Endothelial cell of umbilical vein (primary cell): ENCODE measurements around the gene CCDC167. TPM values are rescaled to one million over a fixed set of nuclear protein-coding genes. Genes with fewer than 3 reads are reported as not detected.

ENCODE experiments used
- BruUV-seq: library from RNA; stranded (reverse); fragments of 400-500 nt; replicated peaks from 2 replicates; lab custom pipeline; 2021; lab: Mats Ljungman, UMichigan
- CTCF ChIA-PET: fragments of 300-600, 350-600 bp; sonication (Branson Sonifier 250); formaldehyde crosslinking; loops from one replicate; lab custom pipeline; 2021; ENCODE audit warnings: antibody characterized with exemption, inconsistent platforms; lab: Charles Lee
- POLR2A ChIA-PET: fragments of 300-600, 350-600 bp; sonication (Branson Sonifier 250); formaldehyde crosslinking; loops from one replicate; lab custom pipeline; 2021; ENCODE audit warnings: antibody characterized with exemption, inconsistent platforms; lab: Charles Lee
- DNase-seq: peaks from one replicate; pipeline ENCODE4 v3.0.0-alpha.2; 2011; ENCODE audit warnings: low read depth, low spot score
- FAIRE-seq: peaks from 2 replicates; lab custom pipeline; 2011; peaks lifted over from hg19 to GRCh38; lab: Jason Lieb, UNC
- H2AFZ ChIP-seq: 2 replicates; pipeline ENCODE4 v1.6.0; 2012; ENCODE audit warnings: low read depth, low read length, control low read depth, inconsistent platforms
- H3K27ac ChIP-seq: 2 replicates; pipeline ENCODE4 v1.5.1; 2011; ENCODE audit warnings: low read depth, mild to moderate bottlenecking, control low read depth, low read length, moderate library complexity; ENCODE audit not compliant: insufficient read depth
- H3K27me3 ChIP-seq, 2 experiments: 2 replicates each; pipeline versions ENCODE4 v1.6.0 to v1.6.1; 2011; ENCODE audit warnings: low read length in 2 of 2, mixed read lengths in 1 of 2; ENCODE audit not compliant: control insufficient read depth in 2 of 2, insufficient read depth in 2 of 2
- H3K36me3 ChIP-seq, 2 experiments: 2 replicates in 1 of 2; 3 replicates in 1 of 2; pipeline ENCODE4 v1.5.1; 2011; ENCODE audit warnings: low read length in 2 of 2, mild to moderate bottlenecking in 1 of 2, moderate library complexity in 1 of 2; ENCODE audit not compliant: control insufficient read depth in 2 of 2, insufficient read depth in 2 of 2; ENCODE audit errors: extremely low read depth in 1 of 2
- H3K4me1 ChIP-seq: 3 replicates; pipeline ENCODE4 v1.5.1; 2011; ENCODE audit warnings: mild to moderate bottlenecking, low read length; ENCODE audit not compliant: control insufficient read depth, insufficient read depth; ENCODE audit errors: extremely low read depth
- H3K4me2 ChIP-seq: 2 replicates; pipeline ENCODE4 v1.6.1; 2011; ENCODE audit warnings: low read length, control low read depth, mixed read lengths; ENCODE audit not compliant: insufficient read depth
- H3K4me3 ChIP-seq, 3 experiments: fragments of 200-600 bp in 1 of 3; sonication (generic), shearing (Covaris generic) in 1 of 3; replicated peaks in 1 of 3; 2 replicates each; pipeline ENCODE4 v1.5.1; 2011 to 2016; ENCODE audit warnings: control low read depth in 3 of 3, low read length in 3 of 3, mild to moderate bottlenecking in 2 of 3, inconsistent platforms in 1 of 3, low read depth in 1 of 3, moderate library complexity in 1 of 3; ENCODE audit not compliant: insufficient read depth in 1 of 3
- H3K79me2 ChIP-seq: 2 replicates; pipeline ENCODE4 v1.6.0; 2012; ENCODE audit warnings: low read length, inconsistent platforms; ENCODE audit not compliant: control insufficient read depth, insufficient read depth
- H3K9ac ChIP-seq: replicated peaks from 2 replicates; pipeline ENCODE3; 2011; ENCODE audit warnings: low read length, control low read depth; ENCODE audit not compliant: insufficient read depth; ENCODE audit errors: extremely low read depth
- H3K9me1 ChIP-seq: replicated peaks from 3 replicates; pipeline ENCODE4 v1.6.0; 2011; ENCODE audit warnings: mild to moderate bottlenecking, low read length; ENCODE audit not compliant: control insufficient read depth, insufficient read depth; ENCODE audit errors: extremely low read depth
- H3K9me3 ChIP-seq: replicated peaks from 2 replicates; pipeline ENCODE4 v1.5.1; 2012; ENCODE audit warnings: low read length, inconsistent platforms; ENCODE audit not compliant: control insufficient read depth, insufficient read depth
- H4K20me1 ChIP-seq: replicated peaks from 2 replicates; pipeline ENCODE3; 2011; ENCODE audit warnings: mild to moderate bottlenecking, low read length; ENCODE audit not compliant: control insufficient read depth, insufficient read depth; ENCODE audit errors: extremely low read depth
- CTCF ChIP-seq, 2 donors: IDR thresholded peaks; 1 replicate in 1 of 2; 2 replicates in 1 of 2; pipeline ENCODE4 v1.5.1; 2011; ENCODE audit warnings: low read length in 2 of 2, mild to moderate bottlenecking in 2 of 2, moderate library complexity in 2 of 2, control low read depth in 1 of 2, inconsistent platforms in 1 of 2, low read depth in 1 of 2; ENCODE audit not compliant: insufficient read depth in 1 of 2; ENCODE audit errors: extremely low read depth in 1 of 2
- EZH2 ChIP-seq: IDR thresholded peaks from 2 replicates; pipeline ENCODE4 v1.6.1; 2012; ENCODE audit warnings: borderline replicate concordance, low read depth, mild to moderate bottlenecking, moderate library complexity, low read length, inconsistent platforms; ENCODE audit not compliant: severe bottlenecking
- FOS ChIP-seq: IDR thresholded peaks from 2 replicates; pipeline ENCODE4 v1.6.1; 2011; ENCODE audit warnings: mild to moderate bottlenecking, low read length, moderate library complexity, borderline replicate concordance; ENCODE audit not compliant: insufficient read depth
- JUN ChIP-seq: IDR thresholded peaks from 2 replicates; pipeline ENCODE4 v1.6.1; 2011; ENCODE audit warnings: borderline replicate concordance, low read depth; ENCODE audit not compliant: insufficient read length, insufficient read depth
- MYC ChIP-seq: IDR thresholded peaks from one replicate; pipeline ENCODE4 v1.6.1; 2011; ENCODE audit warnings: mild to moderate bottlenecking, low read depth, low read length
- POLR2A ChIP-seq: IDR thresholded peaks from 2 replicates; pipeline ENCODE4 v1.6.1; 2012; ENCODE audit warnings: low read depth, mild to moderate bottlenecking, control low read depth, low read length
- POLR2AphosphoS5 ChIP-seq: IDR thresholded peaks from 2 replicates; pipeline ENCODE4 v1.6.1; 2012; ENCODE audit warnings: low read depth, mild to moderate bottlenecking, control low read depth, low read length, moderate library complexity; ENCODE audit not compliant: insufficient read depth
- dilution Hi-C: fragments of 300-500 bp; cut with MboI; formaldehyde crosslinking; loops from one replicate; pipeline ENCODE4 v1.15.0; 2019; ENCODE audit warnings: low sequenced_read_pairs; ENCODE audit not compliant: extremely low pct_ligation_motif_present
- intact Hi-C: fragments of 100-400 bp; cut with micrococcal nuclease; formaldehyde crosslinking; loops from one replicate; pipeline ENCODE4 v1.10.0; 2022
- polyA plus RNA-seq, 4 experiments: library from polyadenylated mRNA; depleted of rRNA in 3 of 4; stranded (reverse) in 3 of 4; unstranded in 1 of 4; fragments of >200 nt; gene quantifications; 2 replicates each; pipeline versions ENCODE4 v1.2.1 to v1.2.3, GENCODE V29; 2011 to 2012; ENCODE audit warnings: missing spikeins in 1 of 4
- total RNA-seq: library from RNA; stranded (reverse); gene quantifications from 2 replicates; pipeline ENCODE4 v1.2.3, GENCODE V29; 2021
- TF ChIP-seq, protein P1 (sequence below): IDR thresholded peaks from 2 replicates; pipeline ENCODE4 v1.6.1; 2011; ENCODE audit not compliant: insufficient read depth, insufficient read length

The CCDC167 gene
- total and polyA plus RNA-seq, 2 donors (not counting 3 experiments of a cell fraction or from before 2014, with no cell fraction given): 46.6 to 105 TPM

GRCh38 chr6:37541346-37541745, 41.7 kb upstream of the CCDC167 start:
- TF ChIP-seq JUN (no peak), CTCF (IDR thresholded peaks at IDR 0.05; ENCODE audit: extremely low read depth in 1 of 2, insufficient read depth in 1 of 2, low read depth in 1 of 2, low read length in 2 of 2) (no peak), POLR2AphosphoS5 (no peak), MYC (no peak), EZH2 (no peak), FOS (no peak), POLR2A (no peak)
- TF ChIP-seq, protein P1, sequence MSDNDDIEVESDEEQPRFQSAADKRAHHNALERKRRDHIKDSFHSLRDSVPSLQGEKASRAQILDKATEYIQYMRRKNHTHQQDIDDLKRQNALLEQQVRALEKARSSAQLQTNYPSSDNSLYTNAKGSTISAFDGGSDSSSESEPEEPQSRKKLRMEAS: no peak
- no peaks in the 10 kb centered on the region for H3K36me3 ChIP-seq
- H2AFZ ChIP-seq: no peak overlapping the region
- no peak overlapping the region for H3K4me3 ChIP-seq
- H3K9ac ChIP-seq: no peak overlapping the region
- H3K4me1 ChIP-seq: no peaks in the 10 kb centered on the region
- no peaks in the 10 kb centered on the region for H3K79me2 ChIP-seq
- FAIRE-seq (no peak), DNase-seq (no peak)
- intact Hi-C loops: no loop called here
- H3K4me2 ChIP-seq: no peak overlapping the region
- dilution Hi-C loops: no loop called here
- H3K9me1 ChIP-seq: no peaks in the 10 kb centered on the region
- BruUV-seq: no TSS peak
- no peak overlapping the region for H3K27ac ChIP-seq
- ChIA-PET POLR2A (no interaction called here), CTCF (no interaction called here)
- H3K27me3 ChIP-seq: peaks cover 17% of the 10 kb centered on the region in 2 experiments
- H4K20me1 ChIP-seq: no peaks in the 10 kb centered on the region
- no peaks in the 10 kb centered on the region for H3K9me3 ChIP-seq
